Measurements from ENCODE around the gene SLC12A2.

Gene SLC12A2

GRCh38 chr5:128234928-128235641 is 151.5 kb downstream of the SLC12A2 start:
- no peak for DNase-seq

- no peak for DNase-seq
Observed at GRCh38 chr5:128236334-128236733, 152.8 kb downstream of the SLC12A2 start.

DNA sequence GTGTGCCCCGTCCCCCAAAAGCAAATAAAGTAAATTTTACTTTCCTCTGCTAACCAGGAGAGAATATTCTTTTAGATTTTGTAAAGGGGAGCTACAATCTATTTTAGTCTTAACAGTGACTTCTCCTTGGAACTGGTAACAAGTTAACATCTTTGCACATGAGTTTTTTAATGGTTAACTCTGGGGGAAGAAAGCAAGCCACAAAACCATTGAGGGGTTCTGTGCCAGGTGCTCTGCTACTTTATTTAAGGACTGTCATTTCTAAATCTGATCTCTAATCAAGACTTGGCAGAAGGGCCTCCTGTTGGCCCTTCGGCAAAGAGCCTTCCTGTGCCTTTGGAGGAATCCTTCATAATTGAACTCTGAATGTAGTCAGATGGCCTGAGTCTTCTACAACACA is 153.4 kb downstream of the SLC12A2 start:
- no peak for DNase-seq

- no peak for DNase-seq
Observed at GRCh38 chr5:128237546-128237945, 154.0 kb downstream of the SLC12A2 start.

Measured in CD4-positive, alpha-beta T cell treated with Interleukin-4 for 4 hours (primary cell).